ENCODE data around the gene CLDN15. TPM values are rescaled to one million over a fixed set of nuclear protein-coding genes. Genes with fewer than 3 reads are reported as not detected.
A peak's percentile ranks its signal among the peaks of the same experiment; 100 is the strongest.
"Not testable (repeated sequence)": the region's sequence is repeated elsewhere in the genome, so short reads cannot be mapped to it uniquely, and the experiment has no call there.

CLDN15 gene
- total RNA-seq, 1 donor from 2014 or later = 18.2 TPM

DNA sequence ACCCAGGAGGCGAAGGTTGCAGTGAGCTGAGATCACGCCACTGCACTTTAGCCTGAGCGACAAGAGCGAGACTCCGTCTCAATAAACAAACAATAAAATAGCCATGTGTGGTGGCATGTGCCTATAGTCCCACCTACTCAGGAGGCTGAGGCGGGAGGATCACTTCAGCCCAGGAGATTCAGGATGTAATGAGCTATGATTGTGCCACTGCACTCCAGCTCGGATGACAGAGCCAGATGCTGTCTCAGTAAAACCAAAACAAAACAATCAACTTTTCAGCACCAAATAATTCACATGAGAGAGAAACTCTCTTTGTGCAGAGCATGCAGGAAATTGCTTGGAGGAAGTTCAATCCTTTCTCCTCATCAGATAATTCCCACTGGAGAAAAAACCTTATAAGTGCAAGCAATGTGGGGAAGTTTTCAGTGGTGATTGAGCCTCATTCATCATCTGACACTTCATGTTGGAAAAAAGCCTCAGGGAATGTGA, 20.7 kb upstream of the CLDN15 start:
- intact Hi-C loops (cut with micrococcal nuclease) = no loop called here
- H3K27ac Mint-ChIP-seq = no peak overlapping the region
- no peaks in the 10 kb centered on the region for H3K9me3 Mint-ChIP-seq
- no peak for DNase-seq (ENCODE audit: low spot score)
- H3K27me3 Mint-ChIP-seq (ENCODE audit: low read depth) = peaks cover 4% of the 10 kb centered on the region
- no peaks in the 10 kb centered on the region for H3K36me3 Mint-ChIP-seq (ENCODE audit: low read depth)
- H3K4me3 Mint-ChIP-seq (ENCODE audit: low read depth) = no peak overlapping the region
- H3K4me1 Mint-ChIP-seq (ENCODE audit: low read depth) = no peaks in the 10 kb centered on the region

DNA sequence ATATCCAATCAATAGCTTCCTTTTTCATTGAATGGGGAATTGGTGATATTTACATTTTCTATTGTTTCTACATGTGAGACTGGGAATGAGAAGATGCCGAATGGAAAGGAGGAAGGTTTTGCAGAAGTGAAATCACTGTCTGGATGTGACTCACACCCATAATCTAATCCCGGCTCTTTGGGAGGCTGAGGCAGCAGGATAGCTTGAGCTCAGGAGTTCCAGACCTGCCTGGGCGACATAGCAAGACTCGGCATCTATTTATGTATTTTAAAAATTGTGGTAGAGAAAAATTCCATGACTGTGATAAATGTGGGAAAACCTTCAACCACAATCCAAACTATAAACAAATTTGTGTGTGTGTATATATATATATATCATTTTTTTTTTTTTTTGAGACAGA, 18.2 kb upstream of the CLDN15 start:
- Mint-ChIP-seq H3K27me3 (ENCODE audit: low read depth) (no peaks in the 10 kb centered on the region), H3K9me3 (no peaks in the 10 kb centered on the region), H3K4me3 (ENCODE audit: low read depth) (no peak overlapping the region), H3K36me3 (ENCODE audit: low read depth) (peaks cover 9% of the 10 kb centered on the region), H3K27ac (no peak overlapping the region), H3K4me1 (ENCODE audit: low read depth) (peaks cover 10% of the 10 kb centered on the region)
- no peak for DNase-seq (ENCODE audit: low spot score)
- intact Hi-C loops (cut with micrococcal nuclease) = no loop called here

DNA sequence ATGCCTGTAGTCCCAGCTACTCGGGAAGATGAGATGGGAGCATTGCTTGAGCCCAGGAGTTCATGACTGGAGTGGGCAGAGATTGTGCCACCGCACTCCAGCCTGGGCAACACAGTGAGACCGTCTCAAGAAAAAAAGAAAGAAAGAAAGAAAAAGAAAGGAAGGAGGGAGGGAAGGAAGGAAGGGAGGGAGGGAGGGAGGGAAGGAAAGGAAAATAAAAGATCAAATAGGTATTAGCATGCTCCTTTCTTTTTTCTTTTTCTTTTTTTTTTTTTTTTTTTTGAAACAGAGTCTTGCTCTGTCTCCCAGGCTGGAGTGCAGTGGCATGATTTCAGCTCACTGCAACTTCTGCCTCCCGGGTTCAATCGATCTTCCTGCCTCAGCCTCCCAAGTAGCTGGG, 15.6 kb upstream of the CLDN15 start:
- H3K4me3 Mint-ChIP-seq (ENCODE audit: low read depth); H3K27me3 Mint-ChIP-seq (ENCODE audit: low read depth); DNase-seq (ENCODE audit: low spot score); H3K9me3 Mint-ChIP-seq; H3K27ac Mint-ChIP-seq: not testable (repeated sequence)
- peaks cover 19% of the 10 kb centered on the region for H3K4me1 Mint-ChIP-seq (ENCODE audit: low read depth)
- peaks cover 19% of the 10 kb centered on the region for H3K36me3 Mint-ChIP-seq (ENCODE audit: low read depth)
- intact Hi-C loops (cut with micrococcal nuclease) = loop anchor here (5.0 kb wide), 1 partner anchor 1856 kb away; no protein-coding TSS in a partner anchor

DNA sequence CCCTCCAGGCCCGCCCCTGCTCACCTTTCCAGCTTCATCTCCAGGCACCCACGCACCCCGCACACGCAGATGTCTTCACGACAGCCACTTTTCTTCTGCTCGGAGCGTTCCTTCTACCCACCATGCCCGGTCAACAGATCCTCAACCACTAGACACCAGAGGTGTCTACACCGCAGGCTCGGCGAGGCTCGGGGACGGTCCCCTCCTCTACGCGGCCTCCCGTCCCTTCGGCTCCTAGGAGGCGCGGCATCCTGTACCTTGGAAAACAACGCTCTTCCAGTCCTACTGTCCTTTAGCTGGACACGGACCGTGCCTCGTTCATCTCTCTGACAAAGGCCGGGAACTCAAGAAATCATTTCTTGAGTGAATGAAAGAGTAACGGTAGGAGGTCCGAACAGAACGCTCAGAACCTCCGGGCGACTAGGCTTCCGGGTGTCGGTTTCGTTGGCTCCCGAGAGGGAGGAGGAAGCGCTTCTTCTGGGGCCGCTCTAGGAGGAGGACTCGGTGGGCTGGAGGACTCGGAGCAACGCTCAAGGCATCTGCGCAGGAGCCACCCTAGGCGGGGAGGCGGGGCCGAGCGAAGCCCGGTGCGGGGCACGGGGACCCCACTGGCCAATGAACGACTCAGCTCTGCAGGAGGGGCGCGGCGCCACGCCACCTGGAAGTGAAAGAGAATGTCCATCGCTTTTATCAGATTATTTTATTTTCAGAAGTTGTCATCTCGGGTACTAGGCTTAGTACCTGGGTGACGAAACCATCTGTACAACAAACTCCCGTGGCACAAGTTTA, 14.5 kb upstream of the CLDN15 start:
- peaks cover 28% of the 10 kb centered on the region for H3K36me3 Mint-ChIP-seq (ENCODE audit: low read depth)
- intact Hi-C loops (cut with micrococcal nuclease) = loop anchor here (1.0 to 5.0 kb wide), 2 partner anchors 8 to 1855 kb away; no protein-coding TSS in a partner anchor

DNA sequence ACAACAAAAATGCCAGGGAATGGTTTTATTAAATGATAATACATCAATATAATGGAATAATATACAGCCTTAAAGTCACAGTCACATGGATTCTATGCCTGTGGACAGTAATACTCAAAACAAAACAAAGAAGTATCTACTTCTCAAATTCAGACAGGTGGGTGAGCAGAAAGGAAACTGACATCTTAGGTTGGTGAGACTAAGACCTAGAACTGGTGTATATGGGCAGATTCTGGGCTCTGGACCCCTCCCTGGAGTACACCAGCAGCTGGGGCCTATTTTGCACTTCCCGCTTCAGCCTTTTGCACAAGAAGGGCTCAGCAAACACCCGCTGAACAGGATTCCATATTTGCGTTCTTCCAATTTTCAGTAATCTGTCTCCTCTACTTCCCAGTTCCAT, 12.7 kb upstream of the CLDN15 start:
- Mint-ChIP-seq H3K9me3 (no peaks in the 10 kb centered on the region), H3K27me3 (ENCODE audit: low read depth) (no peaks in the 10 kb centered on the region), H3K27ac (peak overlapping the region; percentile 1), H3K36me3 (ENCODE audit: low read depth) (peaks cover 35% of the 10 kb centered on the region), H3K4me3 (ENCODE audit: low read depth) (peak overlapping the region; percentile 99), H3K4me1 (ENCODE audit: low read depth) (peaks cover 25% of the 10 kb centered on the region)
- intact Hi-C loops (cut with micrococcal nuclease) = loop anchor here (5.0 kb wide), 1 partner anchor 1853 kb away; no protein-coding TSS in a partner anchor
- no peak for DNase-seq (ENCODE audit: low spot score)

More for the DNA sequence above, 14.5 kb upstream of the CLDN15 start:
- H3K4me3 Mint-ChIP-seq (ENCODE audit: low read depth) = peak overlapping the region; percentile 99
- H3K4me1 Mint-ChIP-seq (ENCODE audit: low read depth) = peaks cover 21% of the 10 kb centered on the region
- DNase-seq (ENCODE audit: low spot score) = peak; percentile 98
- no peaks in the 10 kb centered on the region for H3K9me3 Mint-ChIP-seq
- peak overlapping the region; percentile 96 for H3K27ac Mint-ChIP-seq
- H3K27me3 Mint-ChIP-seq (ENCODE audit: low read depth) = no peaks in the 10 kb centered on the region

DNA sequence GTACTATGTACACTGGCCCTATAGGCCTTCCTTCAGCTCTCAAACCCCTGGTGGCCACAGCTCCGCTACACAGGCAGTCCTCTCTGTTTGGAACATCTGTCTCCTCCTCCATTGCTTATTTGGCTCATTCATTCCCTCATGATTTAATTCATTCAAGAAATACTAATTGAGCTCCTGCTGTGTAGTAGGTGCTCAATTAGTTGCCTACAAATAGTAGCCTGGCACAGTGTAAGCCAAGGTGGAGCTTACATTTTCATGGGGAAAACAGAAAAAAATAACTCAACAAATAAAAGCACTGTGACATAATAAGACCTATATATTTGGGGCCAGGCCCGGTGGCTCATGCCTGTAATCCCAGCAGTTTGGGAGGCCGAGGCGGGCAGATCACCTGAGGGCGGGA, 10.7 kb upstream of the CLDN15 start:
- peaks cover 35% of the 10 kb centered on the region for H3K4me1 Mint-ChIP-seq (ENCODE audit: low read depth)
- H3K4me3 Mint-ChIP-seq (ENCODE audit: low read depth) = no peak overlapping the region
- DNase-seq (ENCODE audit: low spot score) = no peak
- peaks cover 44% of the 10 kb centered on the region for H3K36me3 Mint-ChIP-seq (ENCODE audit: low read depth)
- intact Hi-C loops (cut with micrococcal nuclease) = loop anchor here (10.0 kb wide), 2 partner anchors 83 to 643 kb away; partner anchors contain the start of genes PCOLCE and VGF
- H3K27me3 Mint-ChIP-seq (ENCODE audit: low read depth) = no peaks in the 10 kb centered on the region
- H3K9me3 Mint-ChIP-seq = no peaks in the 10 kb centered on the region
- H3K27ac Mint-ChIP-seq = no peak overlapping the region

DNA sequence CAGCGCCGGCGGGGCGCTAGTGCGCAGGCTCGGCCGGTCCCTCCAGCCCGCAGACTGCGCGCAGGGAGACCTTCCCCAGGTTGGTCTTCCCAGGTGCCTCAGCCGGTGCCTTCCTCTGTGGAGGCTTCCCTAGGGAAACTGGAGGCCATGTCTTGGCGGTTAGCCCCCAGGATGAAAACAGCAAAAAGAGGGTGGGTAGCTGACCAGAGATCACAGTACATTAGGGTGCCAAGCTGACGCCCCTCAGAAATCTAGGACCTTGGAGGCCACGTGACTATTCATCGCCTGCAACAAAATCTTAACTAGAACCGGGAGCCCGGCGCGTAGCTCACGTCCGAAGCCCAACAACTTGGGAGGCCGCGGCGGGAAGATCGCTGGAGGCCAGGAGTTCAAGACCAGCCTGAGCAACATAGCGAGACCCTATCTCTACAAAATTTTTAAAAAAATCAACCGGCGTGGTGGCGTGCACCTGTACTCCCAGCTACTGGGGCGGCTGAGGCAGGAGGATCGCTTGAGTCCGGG, 7.6 kb upstream of the CLDN15 start:
- peaks cover 36% of the 10 kb centered on the region for H3K36me3 Mint-ChIP-seq (ENCODE audit: low read depth)
- peaks cover 21% of the 10 kb centered on the region for H3K4me1 Mint-ChIP-seq (ENCODE audit: low read depth)
- H3K4me3 Mint-ChIP-seq (ENCODE audit: low read depth) = peak overlapping the region; percentile 92
- H3K27ac Mint-ChIP-seq = peak overlapping the region; percentile 94
- no peaks in the 10 kb centered on the region for H3K9me3 Mint-ChIP-seq
- no peaks in the 10 kb centered on the region for H3K27me3 Mint-ChIP-seq (ENCODE audit: low read depth)
- no peak for DNase-seq (ENCODE audit: low spot score)
- intact Hi-C loops (cut with micrococcal nuclease) = loop anchor here (2.0 to 10.0 kb wide), 3 partner anchors 80 to 640 kb away; partner anchors contain the start of genes PCOLCE and VGF

DNA sequence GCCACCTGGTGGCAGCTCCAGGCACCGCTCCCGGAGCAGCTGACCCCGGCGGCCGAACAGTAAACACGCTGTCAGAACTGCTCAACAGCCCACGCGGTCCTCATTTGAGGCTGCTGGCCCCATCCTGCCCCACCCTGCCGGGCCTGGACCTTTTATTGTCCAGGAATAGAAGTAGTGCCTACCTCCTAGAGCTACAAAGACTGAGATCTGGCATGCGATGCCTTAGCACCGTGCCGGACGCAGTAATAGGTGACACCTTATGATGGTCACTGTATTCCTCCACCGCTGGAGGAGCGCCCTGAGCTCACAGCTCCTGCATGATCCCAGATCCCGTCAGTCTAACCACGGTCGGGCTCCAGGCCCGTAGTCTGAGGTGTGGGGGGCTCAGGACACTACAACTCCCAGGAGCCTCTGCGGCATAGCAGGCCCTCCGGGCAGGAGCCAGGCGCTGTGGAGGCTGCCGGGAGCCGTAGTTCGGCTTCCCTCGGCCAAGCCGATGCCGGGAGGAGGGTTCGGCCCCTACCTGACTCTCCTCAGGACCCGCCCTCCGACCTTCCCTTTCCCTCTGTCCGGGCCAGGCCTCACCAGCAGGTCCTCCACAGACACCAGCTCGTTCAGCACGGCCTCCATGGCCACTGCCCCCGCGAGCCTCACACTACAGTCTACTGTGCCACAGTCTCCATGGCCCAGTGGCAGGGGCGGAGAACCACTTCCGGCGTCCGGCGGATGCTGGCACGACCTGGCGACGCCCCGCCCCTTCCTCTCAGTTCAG, 7.0 kb upstream of the CLDN15 start, which contains the start of gene FIS1:
FIS1 (minus strand) TSS at position 707 of the 772 bp plus-strand sequence; CDS start at position 630, 77 bp downstream.
- peak; percentile 91 for DNase-seq (ENCODE audit: low spot score)
- Mint-ChIP-seq H3K27me3 (ENCODE audit: low read depth) (no peaks in the 10 kb centered on the region), H3K36me3 (ENCODE audit: low read depth) (peaks cover 36% of the 10 kb centered on the region), H3K4me3 (ENCODE audit: low read depth) (peak within 1 kb of the TSS; percentile 92), H3K4me1 (ENCODE audit: low read depth) (peaks cover 18% of the 10 kb centered on the region), H3K27ac (peak within 1 kb of the TSS; percentile 94), H3K9me3 (no peaks in the 10 kb centered on the region)
- intact Hi-C loops (cut with micrococcal nuclease) = loop anchor here (1.0 to 10.0 kb wide), 6 partner anchors 8 to 1772 kb away; partner anchors contain the start of genes PCOLCE, VGF, ZNF789 and ZNHIT1

DNA sequence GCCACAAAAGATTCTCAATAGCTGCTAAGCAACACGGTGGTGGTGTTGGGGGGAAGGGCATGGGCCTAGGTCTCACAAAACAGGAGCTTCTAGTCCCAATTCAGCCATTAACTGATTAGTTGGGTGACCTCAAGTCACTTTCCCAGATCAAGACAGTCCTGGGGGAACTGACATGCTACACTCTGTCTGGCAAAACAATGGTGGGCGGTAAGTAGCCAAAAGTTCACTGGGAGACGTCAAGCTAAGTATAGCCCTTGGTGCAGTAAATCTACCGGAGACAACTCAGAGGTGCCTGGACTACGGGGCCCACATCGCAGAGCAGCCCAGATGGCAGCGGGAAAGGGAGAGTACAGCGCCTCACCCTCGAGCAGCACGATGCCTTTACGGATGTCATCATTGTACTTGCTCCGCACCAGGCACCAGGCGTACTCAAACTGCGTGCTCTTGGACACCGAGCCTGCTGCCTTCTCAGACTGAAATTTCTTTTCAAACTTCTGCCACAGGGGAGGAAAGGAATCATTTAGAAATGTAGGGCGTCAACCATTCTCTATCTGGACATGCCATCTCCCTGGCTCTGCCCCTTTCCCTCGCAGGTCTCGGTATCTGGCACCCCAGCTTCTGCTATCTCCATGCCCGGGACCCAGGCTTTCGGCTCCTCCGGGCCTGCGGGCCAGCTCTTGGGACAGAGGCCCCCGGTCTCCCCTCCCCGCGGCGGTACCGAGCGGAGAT, 6.2 kb upstream of the CLDN15 start:
- Mint-ChIP-seq H3K27me3 (ENCODE audit: low read depth) (no peaks in the 10 kb centered on the region), H3K4me3 (ENCODE audit: low read depth) (peak overlapping the region; percentile 92), H3K4me1 (ENCODE audit: low read depth) (peaks cover 18% of the 10 kb centered on the region), H3K36me3 (ENCODE audit: low read depth) (peaks cover 36% of the 10 kb centered on the region), H3K9me3 (no peaks in the 10 kb centered on the region), H3K27ac (peak overlapping the region; percentile 94)
- no peak for DNase-seq (ENCODE audit: low spot score)
- intact Hi-C loops (cut with micrococcal nuclease) = loop anchor here (1.0 to 10.0 kb wide), 6 partner anchors 8 to 1772 kb away; partner anchors contain the start of genes PCOLCE, VGF, ZNF789 and ZNHIT1

DNA sequence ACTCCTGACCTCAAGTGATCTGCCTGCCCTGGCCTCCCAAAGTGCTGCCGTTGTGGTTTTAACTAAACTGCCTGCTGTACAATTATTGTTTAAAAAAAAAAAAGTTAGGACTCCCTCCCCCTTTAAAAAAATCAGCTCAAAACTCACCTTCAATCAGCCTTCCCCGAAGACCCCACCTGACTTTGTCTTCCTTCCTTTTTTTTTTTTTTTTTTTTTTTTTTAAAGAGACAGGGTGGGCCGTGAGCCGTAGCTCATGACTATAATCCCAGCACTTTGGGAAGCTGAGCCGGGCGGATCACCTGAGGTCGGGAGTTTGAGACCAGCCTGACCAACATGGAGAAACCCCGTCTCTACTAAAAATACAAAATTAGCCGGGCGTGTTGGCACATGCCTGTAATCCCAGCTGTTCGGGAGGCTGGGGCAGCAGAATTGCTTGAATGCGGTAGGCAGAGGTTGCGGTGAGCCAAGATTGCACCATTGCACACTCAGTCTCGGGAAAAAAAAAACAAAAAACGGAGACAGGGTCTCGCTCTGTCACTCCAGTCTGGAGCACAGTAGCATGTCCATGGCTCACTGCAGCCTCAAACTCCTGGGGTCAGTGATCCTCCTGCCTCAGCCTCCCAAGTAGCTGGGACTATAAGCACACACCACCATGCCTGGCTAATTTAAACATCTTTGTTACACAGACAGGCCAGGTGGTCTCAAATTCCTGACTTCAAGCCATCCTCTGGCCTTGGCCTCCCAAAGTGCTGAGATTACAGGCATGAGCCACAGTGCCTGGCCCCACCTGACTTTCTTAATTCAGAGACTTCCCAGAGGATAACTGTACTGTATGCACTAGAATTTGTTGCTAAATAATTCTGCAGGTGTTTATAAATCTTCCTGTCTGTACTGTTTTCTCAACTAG, 4.1 kb upstream of the CLDN15 start:
- Mint-ChIP-seq H3K27ac (no peak overlapping the region), H3K9me3 (no peaks in the 10 kb centered on the region), H3K27me3 (ENCODE audit: low read depth) (no peaks in the 10 kb centered on the region), H3K4me3 (ENCODE audit: low read depth) (no peak overlapping the region), H3K36me3 (ENCODE audit: low read depth) (peaks cover 29% of the 10 kb centered on the region), H3K4me1 (ENCODE audit: low read depth) (peaks cover 14% of the 10 kb centered on the region)
- intact Hi-C loops (cut with micrococcal nuclease) = loop anchor here (5.0 to 10.0 kb wide), 3 partner anchors 77 to 1769 kb away; partner anchors contain the start of genes PCOLCE, VGF and ZNF789
- DNase-seq (ENCODE audit: low spot score) = no peak

DNA sequence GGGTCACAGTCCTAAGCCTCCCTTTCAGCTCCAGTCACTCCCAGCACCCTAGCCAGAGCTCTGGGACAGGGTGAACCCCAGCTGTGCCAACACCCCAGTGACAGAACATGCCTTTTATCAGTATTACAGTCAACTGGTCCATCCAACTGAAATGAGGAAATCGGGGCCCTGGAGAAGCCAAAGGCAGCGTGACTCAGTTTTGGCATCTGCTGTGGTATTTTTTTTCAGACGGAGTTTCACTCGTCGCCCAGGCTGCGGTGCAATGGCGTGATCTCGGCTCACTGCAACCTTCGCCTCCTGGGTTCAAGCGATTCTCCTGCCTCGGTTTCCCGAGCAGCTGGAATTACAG, 3.4 kb upstream of the CLDN15 start:
- no peak for DNase-seq (ENCODE audit: low spot score)
- Mint-ChIP-seq H3K4me1 (ENCODE audit: low read depth) (peaks cover 14% of the 10 kb centered on the region), H3K36me3 (ENCODE audit: low read depth) (peaks cover 28% of the 10 kb centered on the region), H3K27me3 (ENCODE audit: low read depth) (no peaks in the 10 kb centered on the region), H3K9me3 (no peaks in the 10 kb centered on the region), H3K27ac (no peak overlapping the region), H3K4me3 (ENCODE audit: low read depth) (no peak overlapping the region)
- intact Hi-C loops (cut with micrococcal nuclease) = loop anchor here (5.0 to 10.0 kb wide), 3 partner anchors 76 to 1769 kb away; partner anchors contain the start of genes PCOLCE, VGF and ZNF789
